ENCODE results near the gene COL5A1.
A peak's percentile ranks its signal among the peaks of the same experiment; 100 is the strongest.

Gene COL5A1

DNA sequence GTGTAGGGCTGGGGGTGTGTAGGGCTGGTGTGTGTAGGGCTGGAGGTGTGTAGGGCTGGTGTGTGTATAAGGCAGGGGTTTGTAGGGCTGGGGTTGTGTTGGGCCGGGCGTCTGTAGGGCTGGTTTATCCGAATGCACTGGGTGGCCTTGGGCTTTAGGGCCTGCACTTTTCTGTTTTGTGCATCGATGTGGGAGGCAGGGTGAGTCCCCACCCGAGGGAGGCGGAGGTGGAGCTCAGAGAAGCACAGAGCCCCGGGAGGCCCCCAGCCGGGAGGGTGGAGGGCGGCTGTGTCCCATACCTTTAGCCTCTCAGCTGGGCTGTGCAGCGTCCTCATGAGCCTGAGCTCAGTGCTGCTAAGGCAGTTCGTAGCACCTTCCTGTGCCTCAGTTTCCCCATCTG, 13.5 kb downstream of the COL5A1 start:
- peaks cover 37% of the 10 kb centered on the region for H3K4me1 ChIP-seq (ENCODE audit: control insufficient read depth, insufficient read depth, low read length)
- no peak overlapping the region for H3K4me3 ChIP-seq (ENCODE audit: low read length)
- no peak overlapping the region for H3K9ac ChIP-seq (ENCODE audit: low read length)
- H3K36me3 ChIP-seq (ENCODE audit: control insufficient read depth, insufficient read depth, low read length, severe bottlenecking): peaks cover 17% of the 10 kb centered on the region
- no peaks in the 10 kb centered on the region for H3K27me3 ChIP-seq (replicated peaks; ENCODE audit: control insufficient read depth, insufficient read depth, low read length)
- no peak for DNase-seq (ENCODE audit: low read depth)
- H3K9me3 ChIP-seq (ENCODE audit: control insufficient read depth, low read length): no peaks in the 10 kb centered on the region

DNA sequence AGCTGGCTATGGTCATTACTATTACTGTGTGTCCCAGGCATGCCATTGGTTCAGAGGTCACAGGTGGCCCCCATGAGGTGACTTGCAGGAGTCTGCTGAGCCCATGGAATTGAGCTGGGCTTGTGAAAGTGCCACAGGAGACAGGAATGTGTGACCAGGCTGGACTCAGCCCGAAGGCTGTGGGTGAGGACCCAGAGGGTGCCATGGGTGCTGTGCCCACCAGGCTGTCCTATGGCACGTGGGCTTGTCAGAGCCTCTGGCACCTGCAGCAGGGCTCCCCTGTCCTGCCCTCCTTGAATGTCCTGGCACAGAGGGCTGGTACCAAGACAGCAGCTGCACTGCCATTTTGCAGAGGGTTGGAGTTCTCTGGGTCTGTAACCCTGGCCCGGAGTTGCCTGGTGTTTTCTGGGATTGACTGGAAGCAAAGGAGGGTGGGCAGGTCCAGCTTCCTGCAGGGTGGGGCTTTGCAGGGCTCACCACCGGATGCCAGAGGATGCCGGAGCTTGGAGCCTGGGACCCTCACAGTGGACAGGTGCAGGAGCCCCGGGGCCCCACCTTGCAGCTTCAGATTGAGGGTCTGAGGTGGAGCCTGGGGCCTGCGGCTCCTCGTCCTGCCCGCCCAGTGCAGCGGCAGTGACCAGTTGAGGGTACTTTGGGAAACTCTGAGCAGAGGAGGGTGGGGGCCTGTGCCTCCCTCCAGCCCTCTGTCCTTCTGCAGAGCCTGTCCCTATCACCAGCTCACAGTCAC, 14.2 kb downstream of the COL5A1 start:
- Histone ChIP-seq H3K9me3 (ENCODE audit: control insufficient read depth, low read length) (no peaks in the 10 kb centered on the region), H3K27me3 (replicated peaks; ENCODE audit: control insufficient read depth, insufficient read depth, low read length) (no peaks in the 10 kb centered on the region), H3K9ac (ENCODE audit: low read length) (no peak overlapping the region), H3K4me3 (ENCODE audit: low read length) (no peak overlapping the region), H3K4me1 (ENCODE audit: control insufficient read depth, insufficient read depth, low read length) (peaks cover 33% of the 10 kb centered on the region), H3K36me3 (ENCODE audit: control insufficient read depth, insufficient read depth, low read length, severe bottlenecking) (peaks cover 15% of the 10 kb centered on the region)
- DNase-seq (ENCODE audit: low read depth): no peak

- no peak overlapping the region for H3K9ac ChIP-seq (ENCODE audit: low read length)
- no peak overlapping the region for H3K4me3 ChIP-seq (ENCODE audit: low read length)
- no peaks in the 10 kb centered on the region for H3K27me3 ChIP-seq (replicated peaks; ENCODE audit: control insufficient read depth, insufficient read depth, low read length)
- no peaks in the 10 kb centered on the region for H3K9me3 ChIP-seq (ENCODE audit: control insufficient read depth, low read length)
- peaks cover 35% of the 10 kb centered on the region for H3K4me1 ChIP-seq (ENCODE audit: control insufficient read depth, insufficient read depth, low read length)
- no peak for DNase-seq (ENCODE audit: low read depth)
- peaks cover 13% of the 10 kb centered on the region for H3K36me3 ChIP-seq (ENCODE audit: control insufficient read depth, insufficient read depth, low read length, severe bottlenecking)
Observed at GRCh38 chr9:134656334-134657006, 14.9 kb downstream of the COL5A1 start.

GRCh38 chr9:134657666-134658377, 16.2 kb downstream of the COL5A1 start:
- no peaks in the 10 kb centered on the region for H3K27me3 ChIP-seq (replicated peaks; ENCODE audit: control insufficient read depth, insufficient read depth, low read length)
- H3K9me3 ChIP-seq (ENCODE audit: control insufficient read depth, low read length): no peaks in the 10 kb centered on the region
- peaks cover 35% of the 10 kb centered on the region for H3K4me1 ChIP-seq (ENCODE audit: control insufficient read depth, insufficient read depth, low read length)
- peaks cover 13% of the 10 kb centered on the region for H3K36me3 ChIP-seq (ENCODE audit: control insufficient read depth, insufficient read depth, low read length, severe bottlenecking)
- no peak for DNase-seq (ENCODE audit: low read depth)
- H3K9ac ChIP-seq (ENCODE audit: low read length): no peak overlapping the region
- H3K4me3 ChIP-seq (ENCODE audit: low read length): no peak overlapping the region

DNA sequence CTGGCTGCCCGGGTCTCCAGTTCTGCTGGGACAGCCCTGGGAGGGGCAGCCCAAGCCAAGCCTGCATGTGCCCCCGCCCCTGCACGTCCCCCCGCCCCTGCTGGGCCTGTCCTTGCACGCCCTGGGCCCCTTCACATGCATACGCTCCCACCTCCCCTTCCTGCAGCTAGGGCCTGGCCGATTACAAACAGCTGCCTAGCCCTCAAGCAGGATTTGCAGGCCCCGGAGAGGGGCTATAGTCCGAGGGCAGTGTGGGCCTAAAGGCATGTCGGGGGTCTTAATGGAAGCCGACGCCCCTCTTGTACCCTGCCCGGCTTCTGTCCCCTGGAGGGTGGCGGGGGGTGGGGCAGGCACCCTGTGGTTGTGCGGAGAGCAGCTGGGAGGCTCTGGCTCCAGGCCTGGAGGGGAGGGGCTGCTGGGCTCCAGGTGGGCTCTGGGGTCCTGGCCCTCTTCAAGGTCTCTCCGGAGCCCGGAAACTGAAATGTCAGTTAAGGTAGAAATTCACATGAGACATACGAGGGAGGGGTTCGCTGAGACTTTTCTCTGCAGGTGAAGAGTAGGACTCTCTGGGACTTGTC, 16.9 kb downstream of the COL5A1 start:
- Histone ChIP-seq H3K9ac (ENCODE audit: low read length) (peak overlapping the region; percentile 23), H3K9me3 (ENCODE audit: control insufficient read depth, low read length) (no peaks in the 10 kb centered on the region), H3K4me3 (ENCODE audit: low read length) (no peak overlapping the region), H3K27me3 (replicated peaks; ENCODE audit: control insufficient read depth, insufficient read depth, low read length) (no peaks in the 10 kb centered on the region), H3K4me1 (ENCODE audit: control insufficient read depth, insufficient read depth, low read length) (peaks cover 35% of the 10 kb centered on the region), H3K36me3 (ENCODE audit: control insufficient read depth, insufficient read depth, low read length, severe bottlenecking) (peaks cover 13% of the 10 kb centered on the region)
- DNase-seq (ENCODE audit: low read depth): no peak

DNA sequence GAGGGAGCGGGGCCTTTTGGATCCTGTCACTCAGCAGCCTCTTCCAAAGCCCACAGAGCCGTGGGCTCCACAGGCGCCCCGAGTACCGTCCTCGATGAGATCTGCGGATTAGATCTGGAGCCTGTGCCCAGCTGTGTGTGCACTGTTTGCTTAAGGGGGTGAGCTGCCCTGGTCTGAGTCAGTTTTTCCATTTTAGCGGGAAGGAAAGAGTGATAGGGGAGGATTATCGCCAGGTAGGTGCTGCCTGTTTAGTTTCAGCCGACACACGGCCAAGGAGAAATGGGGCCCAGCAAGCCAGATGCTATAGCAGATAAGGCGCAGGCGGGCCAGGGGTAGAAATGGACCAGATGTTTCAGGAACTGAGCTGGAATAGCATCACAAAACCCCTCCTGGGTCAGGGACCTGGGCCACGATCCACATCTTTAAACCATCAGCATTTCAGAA, 18.1 kb downstream of the COL5A1 start:
- Histone ChIP-seq H3K27me3 (replicated peaks; ENCODE audit: control insufficient read depth, insufficient read depth, low read length) (no peaks in the 10 kb centered on the region), H3K4me3 (ENCODE audit: low read length) (no peak overlapping the region), H3K4me1 (ENCODE audit: control insufficient read depth, insufficient read depth, low read length) (peaks cover 44% of the 10 kb centered on the region), H3K9ac (ENCODE audit: low read length) (no peak overlapping the region), H3K9me3 (ENCODE audit: control insufficient read depth, low read length) (no peaks in the 10 kb centered on the region), H3K36me3 (ENCODE audit: control insufficient read depth, insufficient read depth, low read length, severe bottlenecking) (peaks cover 13% of the 10 kb centered on the region)
- peak; percentile 71 for DNase-seq (ENCODE audit: low read depth)

- Histone ChIP-seq H3K4me3 (ENCODE audit: low read length) (no peak overlapping the region), H3K4me1 (ENCODE audit: control insufficient read depth, insufficient read depth, low read length) (peaks cover 44% of the 10 kb centered on the region), H3K9me3 (ENCODE audit: control insufficient read depth, low read length) (no peaks in the 10 kb centered on the region), H3K9ac (ENCODE audit: low read length) (no peak overlapping the region), H3K36me3 (ENCODE audit: control insufficient read depth, insufficient read depth, low read length, severe bottlenecking) (peaks cover 16% of the 10 kb centered on the region), H3K27me3 (replicated peaks; ENCODE audit: control insufficient read depth, insufficient read depth, low read length) (no peaks in the 10 kb centered on the region)
- DNase-seq (ENCODE audit: low read depth): peak; percentile 55
Observed at GRCh38 chr9:134660407-134660806, 18.8 kb downstream of the COL5A1 start.

DNA sequence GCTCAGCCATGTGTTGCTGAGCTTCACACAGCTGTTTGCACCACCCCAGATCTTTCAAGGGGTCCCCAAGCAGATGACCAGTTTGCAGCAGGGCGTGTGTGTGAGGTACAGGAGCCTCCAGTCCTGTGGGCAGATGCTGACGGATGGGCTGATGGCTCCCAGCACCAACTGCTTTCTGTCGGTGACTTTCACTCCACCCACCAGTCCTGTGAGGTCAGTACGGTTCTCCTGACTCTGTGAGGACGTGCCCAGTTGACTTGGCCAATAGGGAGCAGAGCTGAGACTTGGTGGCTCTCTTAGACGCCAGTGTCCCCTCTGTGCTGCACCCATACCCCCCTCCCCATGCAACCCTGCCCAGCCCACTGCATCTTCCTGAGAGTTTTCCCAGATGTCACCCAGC, 19.7 kb downstream of the COL5A1 start:
- Histone ChIP-seq H3K9ac (ENCODE audit: low read length) (peak overlapping the region; percentile 69), H3K4me3 (ENCODE audit: low read length) (no peak overlapping the region), H3K4me1 (ENCODE audit: control insufficient read depth, insufficient read depth, low read length) (peaks cover 47% of the 10 kb centered on the region), H3K27me3 (replicated peaks; ENCODE audit: control insufficient read depth, insufficient read depth, low read length) (no peaks in the 10 kb centered on the region), H3K9me3 (ENCODE audit: control insufficient read depth, low read length) (no peaks in the 10 kb centered on the region), H3K36me3 (ENCODE audit: control insufficient read depth, insufficient read depth, low read length, severe bottlenecking) (peaks cover 18% of the 10 kb centered on the region)
- DNase-seq (ENCODE audit: low read depth): peak; percentile 54

GRCh38 chr9:134661791-134662142, 20.2 kb downstream of the COL5A1 start:
- H3K9me3 ChIP-seq (ENCODE audit: control insufficient read depth, low read length): no peaks in the 10 kb centered on the region
- DNase-seq (ENCODE audit: low read depth): peak; percentile 95
- peaks cover 18% of the 10 kb centered on the region for H3K36me3 ChIP-seq (ENCODE audit: control insufficient read depth, insufficient read depth, low read length, severe bottlenecking)
- H3K4me1 ChIP-seq (ENCODE audit: control insufficient read depth, insufficient read depth, low read length): peaks cover 51% of the 10 kb centered on the region
- no peak overlapping the region for H3K4me3 ChIP-seq (ENCODE audit: low read length)
- peak overlapping the region; percentile 69 for H3K9ac ChIP-seq (ENCODE audit: low read length)
- no peaks in the 10 kb centered on the region for H3K27me3 ChIP-seq (replicated peaks; ENCODE audit: control insufficient read depth, insufficient read depth, low read length)

DNA sequence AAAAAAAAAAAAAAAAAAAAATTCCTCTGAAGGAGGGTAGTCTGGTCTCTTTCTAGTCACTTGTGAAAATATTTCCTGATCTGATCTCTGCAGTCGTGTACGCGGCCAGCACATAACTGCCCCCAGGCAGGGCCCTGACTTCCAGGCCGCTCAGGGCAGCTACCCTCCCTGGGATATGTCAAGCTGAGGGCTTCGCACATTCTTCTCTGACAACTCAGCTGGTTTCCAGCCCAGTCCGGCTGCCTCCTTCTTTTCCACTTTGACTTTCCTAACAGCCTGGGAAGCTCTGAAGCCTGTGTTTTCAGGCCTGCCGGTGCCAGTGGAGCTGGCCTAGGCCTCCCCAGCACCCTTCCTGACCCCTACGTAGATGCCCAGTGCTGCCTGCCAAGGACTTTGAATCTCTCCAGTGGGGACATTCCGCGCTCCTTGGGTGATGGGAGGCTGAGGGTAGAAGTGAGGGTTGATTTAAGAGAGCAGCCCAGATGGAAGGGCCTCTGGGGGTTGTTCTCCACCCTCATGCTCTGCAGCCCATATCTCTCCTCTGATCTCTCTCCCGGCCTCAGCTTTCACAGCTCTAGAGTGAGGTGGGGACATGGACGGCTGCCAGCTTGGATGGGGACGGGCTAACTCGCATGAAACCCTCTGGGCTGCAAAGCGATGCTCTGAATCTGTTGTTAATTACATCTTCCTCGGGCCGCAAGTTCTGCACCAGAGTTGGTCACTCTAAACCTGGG, 20.7 kb downstream of the COL5A1 start:
- H3K9ac ChIP-seq (ENCODE audit: low read length): peak overlapping the region; percentile 69
- DNase-seq (ENCODE audit: low read depth): peak; percentile 96
- H3K27me3 ChIP-seq (replicated peaks; ENCODE audit: control insufficient read depth, insufficient read depth, low read length): no peaks in the 10 kb centered on the region
- peaks cover 22% of the 10 kb centered on the region for H3K36me3 ChIP-seq (ENCODE audit: control insufficient read depth, insufficient read depth, low read length, severe bottlenecking)
- H3K9me3 ChIP-seq (ENCODE audit: control insufficient read depth, low read length): no peaks in the 10 kb centered on the region
- no peak overlapping the region for H3K4me3 ChIP-seq (ENCODE audit: low read length)
- peaks cover 56% of the 10 kb centered on the region for H3K4me1 ChIP-seq (ENCODE audit: control insufficient read depth, insufficient read depth, low read length)

Data from adipocyte (in vitro differentiated cells).